ENCODE measurements around the gene MARCKSL1.

GRCh38 chr1:32341971-32342370, 5.9 kb upstream of the MARCKSL1 start:
- TF ChIP-seq TAF1 (IDR thresholded peaks at IDR 0.05; ENCODE audit: borderline replicate concordance, low read depth, low read length) (no peak), POLR2A (IDR thresholded peaks at IDR 0.05; ENCODE audit: low read depth, low read length) (no peak), POLR2AphosphoS5 (IDR thresholded peaks at IDR 0.05; ENCODE audit: low read depth, low read length) (no peak)

Data from GM12892 (cell line).